DMS 273 (cell line): ENCODE data around the gene EPRS1.
"Not testable (repeated sequence)": the region's sequence is repeated elsewhere in the genome, so short reads cannot be mapped to it uniquely, and the experiment has no call there.

ENCODE experiments used
- DNase-seq: peaks from one replicate; lab custom pipeline; 2025; ENCODE audit not compliant: unreplicated experiment; lab: John Stamatoyannopoulos, UW

The EPRS1 gene

DNA sequence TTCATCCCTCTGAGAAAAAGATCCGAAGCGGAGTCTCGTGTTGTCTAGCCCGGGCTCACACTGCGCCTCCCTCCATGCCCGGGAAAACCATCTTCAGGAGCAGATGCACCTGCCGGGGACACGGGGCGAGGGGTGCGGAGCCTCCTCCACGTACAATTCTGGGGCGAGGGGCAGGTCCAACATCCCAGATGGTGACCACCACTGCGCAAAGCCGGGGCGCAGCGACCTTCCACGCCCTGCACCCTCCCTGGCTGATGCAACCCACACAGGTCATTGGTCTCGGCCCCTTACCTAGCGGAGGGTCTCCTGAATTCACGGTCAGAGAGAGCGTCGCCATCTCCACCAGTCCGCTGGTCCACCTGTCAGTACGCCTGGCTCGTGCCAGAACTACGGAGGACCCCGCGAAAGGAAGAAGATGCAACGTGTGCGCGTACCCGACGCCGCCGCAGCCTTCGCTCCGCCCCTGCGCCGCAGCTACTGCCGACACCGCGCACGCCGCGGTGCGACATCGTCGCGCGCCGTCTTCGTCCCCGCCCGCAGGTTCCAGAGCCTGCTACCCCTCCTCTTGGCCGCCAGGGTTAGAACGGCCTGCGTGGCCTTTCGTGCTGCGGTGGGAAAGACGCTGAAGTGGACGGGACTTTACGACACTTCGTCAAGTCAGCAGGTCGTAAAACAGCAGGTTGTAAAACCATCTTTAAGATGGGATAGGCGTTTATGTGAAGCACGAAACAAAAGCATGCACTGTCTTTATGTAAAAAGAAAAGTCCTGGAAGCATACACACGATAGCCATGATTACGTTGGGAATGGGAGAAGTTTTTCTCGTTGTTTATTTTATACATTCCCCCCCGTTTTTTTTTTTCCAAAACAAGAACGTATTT is at the start of gene EPRS1:
Gene EPRS1, minus strand, starts transcription at position 454 of the 879 bp plus-strand sequence. Its CDS starts 117 bp downstream, at position 337.
- DNase-seq, result peak; percentile 99

DNA sequence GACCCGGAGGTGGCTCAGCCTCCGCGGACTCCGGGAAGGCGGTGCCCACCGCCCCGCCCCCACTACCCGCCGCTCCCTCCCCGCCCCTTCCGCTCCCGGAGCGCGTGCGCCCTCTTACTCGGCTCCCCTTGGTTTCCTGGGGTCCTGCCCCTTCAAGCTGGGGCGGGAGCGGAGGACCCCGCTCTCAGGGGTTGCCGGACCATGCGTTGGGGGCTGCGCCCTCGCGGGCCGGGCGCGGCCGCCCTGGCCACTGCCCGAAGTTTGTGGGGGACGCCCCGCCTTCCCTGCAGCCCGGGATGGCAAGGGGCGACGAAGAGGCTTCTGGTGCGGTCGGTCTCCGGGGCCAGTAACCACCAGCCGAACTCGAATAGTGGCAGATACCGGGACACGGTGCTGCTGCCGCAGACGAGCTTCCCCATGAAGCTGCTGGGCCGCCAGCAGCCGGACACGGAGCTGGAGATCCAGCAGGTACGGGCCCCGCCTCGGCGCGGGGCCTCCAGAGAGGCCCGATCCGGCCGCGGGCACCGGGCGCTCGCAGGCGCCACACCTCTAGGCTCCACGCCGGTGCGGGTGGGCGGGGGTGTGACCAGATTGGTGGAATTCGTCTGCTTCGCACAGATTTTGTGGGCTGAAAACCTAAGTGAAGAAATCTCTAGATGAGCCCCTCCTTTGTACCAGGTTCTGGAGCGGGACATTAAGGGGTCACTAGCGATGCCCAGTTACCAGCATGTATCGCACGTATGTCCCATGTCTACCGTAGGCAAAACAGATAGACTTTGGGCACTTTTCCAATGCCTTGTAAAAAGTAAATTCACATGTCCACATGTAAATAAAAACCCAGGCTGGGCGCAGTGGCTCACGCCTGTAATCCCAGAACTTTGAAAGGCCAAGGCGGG is 48.0 kb upstream of the EPRS1 start, which contains the start of gene IARS2:
Gene IARS2, plus strand, starts transcription at position 117 of the 896 bp plus-strand sequence. Its CDS starts 85 bp downstream, at position 202.
- DNase-seq, result peak; percentile 97

- no peak for DNase-seq
These were observed 47.2 kb upstream of the EPRS1 start for GRCh38 chr1:220093361-220094015.

DNA sequence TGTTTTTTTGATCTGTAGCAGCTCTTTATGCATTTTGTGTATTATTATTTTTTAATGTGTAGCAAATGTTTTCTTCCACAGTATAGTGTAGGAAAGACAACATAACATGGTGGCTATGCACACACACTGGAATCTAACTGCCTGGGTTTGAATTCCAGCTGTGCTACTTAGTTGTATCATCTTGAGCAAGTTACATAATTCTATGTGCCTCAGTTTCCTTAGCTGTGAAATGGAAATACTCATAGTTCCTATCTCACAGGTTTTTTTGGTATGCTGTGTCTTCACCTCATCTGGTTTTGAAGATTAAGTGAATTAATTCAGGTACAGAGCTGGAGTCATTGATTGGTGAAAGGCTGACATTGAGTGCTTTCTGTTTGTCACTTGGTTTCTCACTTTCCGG is 46.4 kb upstream of the EPRS1 start:
- DNase-seq, result no peak

DNA sequence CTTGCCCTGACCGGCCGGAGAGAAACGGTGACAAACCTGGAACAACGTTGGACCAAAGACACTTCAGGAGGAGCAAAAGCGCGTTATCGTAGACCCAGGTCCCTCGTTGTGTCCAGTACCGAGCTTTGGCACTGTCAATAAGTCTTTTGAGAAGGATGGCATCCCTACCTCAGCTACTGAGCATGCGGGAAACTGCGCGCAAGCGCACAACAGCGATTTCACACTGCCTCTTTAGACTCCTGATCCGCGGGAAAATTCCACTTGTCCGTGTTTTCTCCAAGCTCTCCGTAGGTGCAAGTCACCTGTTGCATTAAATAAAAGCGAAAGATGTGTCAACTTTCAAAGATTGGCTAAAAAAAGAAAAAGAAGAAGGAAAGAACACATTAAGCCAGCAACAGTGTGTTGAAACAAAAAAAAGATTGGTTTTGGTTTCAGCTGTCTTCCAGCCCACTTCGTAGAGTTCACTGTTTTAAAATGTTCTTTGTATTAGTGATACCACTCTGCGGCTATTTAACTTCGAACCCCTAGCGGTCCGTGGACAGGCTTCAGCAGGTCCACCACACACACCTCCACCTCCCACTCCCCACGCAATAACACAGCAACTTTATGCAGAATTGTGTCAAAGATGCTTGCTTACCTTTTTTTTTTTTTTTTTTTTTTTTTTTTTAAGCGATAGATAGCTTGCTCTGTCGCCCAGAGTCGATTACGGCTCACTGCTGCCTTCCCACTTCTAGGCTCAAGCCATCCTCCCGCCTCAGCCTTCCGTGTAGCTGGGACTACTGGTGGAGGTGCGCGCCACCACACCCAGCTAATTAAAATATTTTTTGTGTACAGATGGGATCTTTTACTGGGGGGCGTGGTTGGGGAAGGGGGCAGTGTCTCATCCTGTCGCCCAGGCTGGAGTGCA is 43.6 kb upstream of the EPRS1 start, which contains the start of gene BPNT1:
Gene BPNT1, minus strand, starts transcription at position 139 of the 907 bp plus-strand sequence. CDS start 9,942 bp downstream, outside the sequence.
- peak; percentile 99 for DNase-seq

DNA sequence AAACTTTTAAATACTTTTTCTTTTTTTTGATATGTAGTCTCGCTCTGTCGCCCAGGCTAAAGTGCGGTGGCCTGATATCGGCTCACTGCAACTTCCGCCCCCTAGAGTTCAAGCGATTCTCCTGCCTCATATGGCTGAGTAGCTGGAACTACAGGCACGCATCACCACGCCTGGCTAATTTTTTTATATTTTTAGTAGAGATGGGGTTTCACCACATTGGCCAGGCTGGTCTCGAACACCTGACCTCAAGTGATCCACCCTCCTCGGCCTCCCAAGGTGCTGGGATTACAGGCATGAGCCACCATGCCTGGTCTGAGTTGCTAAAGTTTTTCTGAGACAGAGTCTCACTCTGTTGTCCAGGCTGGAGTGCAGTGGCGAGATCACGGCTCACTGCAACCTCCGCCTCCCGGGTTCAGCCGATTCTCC is 40.0 kb upstream of the EPRS1 start:
- DNase-seq, result not testable (repeated sequence)

- no peak for DNase-seq
These were observed 38.2 kb upstream of the EPRS1 start for GRCh38 chr1:220084460-220084859.

DNA sequence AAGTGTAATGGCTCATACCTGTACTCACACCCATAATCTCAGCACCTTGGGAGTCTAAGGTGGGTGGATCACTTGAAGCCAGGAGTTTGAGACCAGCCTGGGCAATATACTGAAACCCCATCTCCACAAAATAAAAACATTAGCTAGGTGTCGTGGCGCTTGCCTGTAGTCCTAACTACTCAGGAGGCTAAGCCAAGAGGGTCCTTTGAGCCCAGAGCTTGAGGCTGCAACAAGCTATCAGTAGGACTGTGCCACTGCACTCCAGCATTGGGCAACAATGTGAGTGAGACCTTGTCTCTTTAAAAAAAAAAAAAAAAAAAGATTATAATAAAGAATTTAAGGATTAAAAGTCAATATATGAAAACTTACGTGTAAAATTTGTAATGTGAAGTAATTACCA is 31.6 kb upstream of the EPRS1 start:
- DNase-seq, result no peak

DNA sequence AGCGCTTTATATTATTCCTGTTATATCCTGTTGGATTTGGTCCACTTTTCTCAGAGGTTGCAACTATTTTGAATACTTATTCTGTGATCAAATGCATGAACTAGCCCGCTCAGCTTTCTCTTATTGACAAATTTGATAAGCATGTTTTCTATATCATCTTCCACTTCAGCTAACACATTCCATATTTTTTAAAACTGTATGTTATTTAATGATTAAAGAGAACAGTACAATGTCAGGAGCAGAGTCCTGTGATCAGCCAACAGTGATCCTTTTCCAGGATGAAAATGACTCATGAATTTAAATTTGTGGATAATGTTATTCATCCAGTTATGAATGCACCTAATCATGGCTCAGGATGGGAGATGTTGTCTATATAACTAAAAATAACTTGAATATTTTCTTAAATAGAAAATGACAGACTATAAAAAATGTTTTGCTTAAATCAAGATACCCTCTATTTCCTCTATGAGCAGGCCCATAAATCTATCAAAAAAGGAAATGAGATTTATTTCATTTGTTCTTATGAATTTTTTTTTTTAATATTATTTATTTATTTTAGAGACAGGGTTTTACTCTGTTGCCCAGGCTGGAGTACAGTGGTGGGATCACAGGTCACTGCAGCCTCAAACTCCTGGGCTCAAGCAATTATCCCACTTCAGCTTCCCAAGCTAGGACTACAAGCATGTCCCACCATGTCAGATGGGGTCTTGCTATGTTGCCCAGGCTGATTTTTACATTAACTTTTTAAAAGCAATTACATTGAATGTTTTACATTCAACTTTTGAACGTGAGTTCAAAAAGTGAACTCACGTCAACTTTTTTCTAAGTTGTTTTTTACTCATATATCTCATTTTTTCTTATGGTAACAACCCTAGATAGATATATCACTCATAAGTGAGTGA is 30.8 kb upstream of the EPRS1 start:
- no peak for DNase-seq

- DNase-seq, result no peak
These were observed 21.2 kb upstream of the EPRS1 start for GRCh38 chr1:220067269-220068204.

DNA sequence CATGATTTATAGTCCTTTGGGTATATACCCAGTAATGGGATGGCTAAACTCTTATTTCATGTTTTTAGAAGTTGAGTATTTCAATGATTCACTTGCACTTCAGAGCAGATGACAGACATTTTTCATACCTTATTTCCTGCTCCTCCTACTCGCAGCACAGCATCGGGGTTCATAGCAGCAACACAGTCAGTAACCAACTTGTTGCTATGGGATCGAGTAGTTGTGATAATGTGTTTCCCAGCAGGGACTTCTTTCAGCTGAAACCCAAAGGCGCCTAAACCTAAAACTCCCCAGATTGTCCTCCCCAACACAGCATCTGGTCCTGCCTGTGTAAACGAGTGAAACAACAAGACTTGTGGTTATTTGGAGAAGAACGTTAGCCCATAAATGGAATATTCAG is 16.3 kb upstream of the EPRS1 start:
- DNase-seq, result no peak

GRCh38 chr1:220060876-220061275 is 14.6 kb upstream of the EPRS1 start:
- no peak for DNase-seq

DNA sequence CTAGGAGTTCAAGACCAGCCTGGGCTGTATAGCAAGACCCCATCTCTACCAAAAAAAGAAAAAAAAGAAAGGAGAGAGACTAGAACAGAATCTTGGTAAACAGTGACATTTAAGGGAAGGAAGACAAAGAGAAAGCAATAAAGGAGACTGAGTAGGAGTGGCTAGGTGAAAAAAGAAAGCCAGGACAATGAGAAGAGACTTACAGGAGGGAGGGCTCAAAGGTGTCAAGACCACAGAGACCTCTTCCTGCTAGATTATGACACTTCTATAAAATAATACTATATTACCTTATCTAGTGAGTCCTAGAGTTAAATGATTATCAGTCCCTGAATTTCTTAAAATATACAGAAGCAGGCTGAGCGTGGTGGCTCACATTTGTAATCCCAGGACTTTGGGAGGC is 10.1 kb upstream of the EPRS1 start:
- DNase-seq, result no peak

GRCh38 chr1:220045356-220046051 is 801 bp downstream of the EPRS1 start:
- peak; percentile 47 for DNase-seq

- DNase-seq, result peak; percentile 10
These were observed 1.5 kb downstream of the EPRS1 start for GRCh38 chr1:220044678-220045355.

- no peak for DNase-seq
These were observed 2.7 kb downstream of the EPRS1 start for GRCh38 chr1:220043646-220044045.
